ENCODE results near the gene FARP1.

The FARP1 gene

GRCh38 chr13:98187965-98188261 lies 45.0 kb downstream of the FARP1 start:
- no peak for DNase-seq (ENCODE audit: low read depth)
- no peak overlapping the region for H3K4me3 ChIP-seq (replicated peaks; ENCODE audit: low read depth, low read length)
- no peak for TF ChIP-seq CTCF (IDR thresholded peaks at IDR 0.05; ENCODE audit: low read length, missing control alignments)

- no peak for DNase-seq (ENCODE audit: low read depth)
- no peak overlapping the region for H3K4me3 ChIP-seq (replicated peaks; ENCODE audit: low read depth, low read length)
- TF ChIP-seq CTCF (IDR thresholded peaks at IDR 0.05; ENCODE audit: low read length, missing control alignments): no peak
Measured at GRCh38 chr13:98188544-98189166, 45.8 kb downstream of the FARP1 start.

GRCh38 chr13:98189841-98190505 lies 47.1 kb downstream of the FARP1 start:
- TF ChIP-seq CTCF (IDR thresholded peaks at IDR 0.05; ENCODE audit: low read length, missing control alignments): no peak
- H3K4me3 ChIP-seq (replicated peaks; ENCODE audit: low read depth, low read length): no peak overlapping the region
- DNase-seq (ENCODE audit: low read depth): peak; percentile 33

GRCh38 chr13:98190889-98191444 lies 48.1 kb downstream of the FARP1 start:
- DNase-seq (ENCODE audit: low read depth): no peak
- no peak for TF ChIP-seq CTCF (IDR thresholded peaks at IDR 0.05; ENCODE audit: low read length, missing control alignments)
- no peak overlapping the region for H3K4me3 ChIP-seq (replicated peaks; ENCODE audit: low read depth, low read length)

- TF ChIP-seq CTCF (IDR thresholded peaks at IDR 0.05; ENCODE audit: low read length, missing control alignments): no peak
- no peak overlapping the region for H3K4me3 ChIP-seq (replicated peaks; ENCODE audit: low read depth, low read length)
- no peak for DNase-seq (ENCODE audit: low read depth)
Measured at GRCh38 chr13:98192008-98192407, 49.1 kb downstream of the FARP1 start.

- no peak for DNase-seq (ENCODE audit: low read depth)
- H3K4me3 ChIP-seq (replicated peaks; ENCODE audit: low read depth, low read length): no peak overlapping the region
- TF ChIP-seq CTCF (IDR thresholded peaks at IDR 0.05; ENCODE audit: low read length, missing control alignments): no peak
Measured at GRCh38 chr13:98195054-98195791, 52.3 kb downstream of the FARP1 start.
